GM12892 (cell line): ENCODE data around the gene LRRC1.

ENCODE experiments used
- POLR2A ChIP-seq: IDR thresholded peaks from 2 replicates; pipeline ENCODE4 v1.6.1; 2011; ENCODE audit warnings: low read depth, low read length, control low read depth
- POLR2AphosphoS5 ChIP-seq: IDR thresholded peaks from 2 replicates; pipeline ENCODE4 v1.6.1; 2011; ENCODE audit warnings: low read depth, low read length, control low read depth
- TAF1 ChIP-seq: IDR thresholded peaks from 2 replicates; pipeline ENCODE4 v1.6.1; 2011; ENCODE audit warnings: low read depth, mild to moderate bottlenecking, control low read depth, low read length, borderline replicate concordance

GRCh38 chr6:53814353-53814752, 19.5 kb downstream of the LRRC1 start:
- no peak for TF ChIP-seq POLR2AphosphoS5
- no peak for TF ChIP-seq POLR2A
- no peak for TF ChIP-seq TAF1
